Fibroblast of lung (primary cell): Measurements from ENCODE around the gene SLCO1C1.
"Not testable (repeated sequence)": the region's sequence is repeated elsewhere in the genome, so short reads cannot be mapped to it uniquely, and the experiment has no call there.

Experiments
- CTCF ChIP-seq, 2 donors: IDR thresholded peaks in 1 of 2; conservative IDR thresholded peaks in 1 of 2; 1 replicate in 1 of 2; 2 replicates in 1 of 2; pipeline ENCODE4 v1.5.1; 2011 to 2012; ENCODE audit warnings: low read length in 2 of 2, control low read depth in 1 of 2, inconsistent platforms in 1 of 2, low read depth in 1 of 2, mild to moderate bottlenecking in 1 of 2
- EZH2 ChIP-seq: IDR thresholded peaks from 2 replicates; pipeline ENCODE4 v1.5.1; 2012; ENCODE audit warnings: low read length, control low read depth, mild to moderate bottlenecking; ENCODE audit errors: missing control alignments

GRCh38 chr12:20783796-20784357, 88.7 kb downstream of the SLCO1C1 start:
- not testable (repeated sequence) for TF ChIP-seq EZH2; CTCF (conservative IDR thresholded peaks at IDR 0.05 in 1 of 2, IDR thresholded peaks at IDR 0.05 in 1 of 2; ENCODE audit: low read depth in 1 of 2, low read length in 2 of 2)
